ENCODE data around the gene RNF144A. TPM values are rescaled to one million over a fixed set of nuclear protein-coding genes. Genes with fewer than 3 reads are reported as not detected.

The RNF144A gene
- total RNA-seq, 4 donors from 2014 or later: 8.0 to 25.4 (median 15.8) TPM

GRCh38 chr2:7018767-7019166, 101.6 kb downstream of the RNF144A start:
- Histone ChIP-seq H3K27ac (no peak overlapping the region), H3K9me3 (no peaks in the 10 kb centered on the region), H3K4me1 (peaks cover 20% of the 10 kb centered on the region), H3K36me3 (peaks cover 9% of the 10 kb centered on the region), H3K4me3 (no peak overlapping the region), H3K27me3 (no peaks in the 10 kb centered on the region)
- TF ChIP-seq POLR2AphosphoS5 (IDR thresholded peaks at IDR 0.05) (no peak), EP300 (IDR thresholded peaks at IDR 0.05) (no peak), CTCF (IDR thresholded peaks at IDR 0.05) (no peak), POLR2A (IDR thresholded peaks at IDR 0.05) (no peak)
- DNase-seq (ENCODE audit: low spot score in 2 of 2): no peak
- 89% methylated on average over 3 of the region's 5 CpGs for WGBS

- no peak overlapping the region for H3K4me3 ChIP-seq
- H3K27ac ChIP-seq: no peak overlapping the region
- H3K9me3 ChIP-seq: no peaks in the 10 kb centered on the region
- H3K27me3 ChIP-seq: no peaks in the 10 kb centered on the region
- TF ChIP-seq POLR2AphosphoS5 (IDR thresholded peaks at IDR 0.05) (no peak), EP300 (IDR thresholded peaks at IDR 0.05) (no peak)
- 90% methylated on average over 14 of the region's 17 CpGs for WGBS
- DNase-seq (ENCODE audit: low spot score in 2 of 2): no peak
- peaks cover 9% of the 10 kb centered on the region for H3K36me3 ChIP-seq
- peaks cover 16% of the 10 kb centered on the region for H3K4me1 ChIP-seq
These were observed 102.0 kb downstream of the RNF144A start for GRCh38 chr2:7019191-7019590.

GRCh38 chr2:7020059-7020458, 102.8 kb downstream of the RNF144A start:
- Histone ChIP-seq H3K9me3 (no peaks in the 10 kb centered on the region), H3K27me3 (no peaks in the 10 kb centered on the region), H3K36me3 (peaks cover 9% of the 10 kb centered on the region), H3K4me3 (no peak overlapping the region), H3K4me1 (peaks cover 15% of the 10 kb centered on the region), H3K27ac (no peak overlapping the region)
- WGBS: 97% methylated on average over 5 of the region's 6 CpGs
- no peak for TF ChIP-seq CTCF (IDR thresholded peaks at IDR 0.05)
- no peak for TF ChIP-seq POLR2A (IDR thresholded peaks at IDR 0.05)
- no peak for TF ChIP-seq POLR2AphosphoS5 (IDR thresholded peaks at IDR 0.05)
- no peak for TF ChIP-seq EP300 (IDR thresholded peaks at IDR 0.05)
- no peak for DNase-seq (ENCODE audit: low spot score in 2 of 2)

- Histone ChIP-seq H3K4me1 (peaks cover 15% of the 10 kb centered on the region), H3K9me3 (no peaks in the 10 kb centered on the region), H3K36me3 (peaks cover 9% of the 10 kb centered on the region), H3K4me3 (no peak overlapping the region), H3K27me3 (no peaks in the 10 kb centered on the region), H3K27ac (no peak overlapping the region)
- no peak for DNase-seq (ENCODE audit: low spot score in 2 of 2)
- TF ChIP-seq POLR2AphosphoS5 (IDR thresholded peaks at IDR 0.05): no peak
- no peak for TF ChIP-seq POLR2A (IDR thresholded peaks at IDR 0.05)
- TF ChIP-seq CTCF (IDR thresholded peaks at IDR 0.05): no peak
- TF ChIP-seq EP300 (IDR thresholded peaks at IDR 0.05): no peak
- WGBS: 97% methylated on average over 8 of the region's 8 CpGs
These were observed 103.3 kb downstream of the RNF144A start for GRCh38 chr2:7020468-7020867.

GRCh38 chr2:7020939-7021470, 103.8 kb downstream of the RNF144A start:
- H3K36me3 ChIP-seq: peaks cover 9% of the 10 kb centered on the region
- no peak for DNase-seq (ENCODE audit: low spot score in 2 of 2)
- H3K27ac ChIP-seq: no peak overlapping the region
- no peaks in the 10 kb centered on the region for H3K9me3 ChIP-seq
- WGBS: 66% methylated on average over 11 of the region's 11 CpGs
- H3K4me3 ChIP-seq: no peak overlapping the region
- peaks cover 15% of the 10 kb centered on the region for H3K4me1 ChIP-seq
- TF ChIP-seq POLR2AphosphoS5 (IDR thresholded peaks at IDR 0.05) (no peak), EP300 (IDR thresholded peaks at IDR 0.05) (no peak), POLR2A (IDR thresholded peaks at IDR 0.05) (no peak), CTCF (IDR thresholded peaks at IDR 0.05) (no peak)
- no peaks in the 10 kb centered on the region for H3K27me3 ChIP-seq

Data from suprapubic skin (tissue), 4 donors.